ENCODE results near the gene RGS7.
"Not testable (repeated sequence)": the region's sequence is repeated elsewhere in the genome, so short reads cannot be mapped to it uniquely, and the experiment has no call there.

The RGS7 gene

GRCh38 chr1:241270016-241270415 lies 87.0 kb downstream of the RGS7 start:
- DNase-seq = no peak

- no peak for DNase-seq
Measured at GRCh38 chr1:241269116-241269515, 87.9 kb downstream of the RGS7 start.

- no peak for DNase-seq
Measured at GRCh38 chr1:241266121-241266520, 90.9 kb downstream of the RGS7 start.

- no peak for DNase-seq
Measured at GRCh38 chr1:241265428-241265827, 91.6 kb downstream of the RGS7 start.

- no peak for DNase-seq
Measured at GRCh38 chr1:241263346-241263745, 93.7 kb downstream of the RGS7 start.

- no peak for DNase-seq
Measured at GRCh38 chr1:241253471-241253870, 103.5 kb downstream of the RGS7 start.

GRCh38 chr1:241250465-241250864 lies 106.5 kb downstream of the RGS7 start:
- DNase-seq = no peak

GRCh38 chr1:241240069-241240468 lies 116.9 kb downstream of the RGS7 start:
- no peak for DNase-seq

GRCh38 chr1:241237873-241238272 lies 119.1 kb downstream of the RGS7 start:
- no peak for DNase-seq

GRCh38 chr1:241235256-241235897 lies 121.6 kb downstream of the RGS7 start:
- no peak for DNase-seq

GRCh38 chr1:241229711-241230110 lies 127.3 kb downstream of the RGS7 start:
- DNase-seq = no peak

GRCh38 chr1:241229216-241229615 lies 127.8 kb downstream of the RGS7 start:
- no peak for DNase-seq

GRCh38 chr1:241228339-241228738 lies 128.7 kb downstream of the RGS7 start:
- no peak for DNase-seq

- no peak for DNase-seq
Measured at GRCh38 chr1:241225741-241226140, 131.3 kb downstream of the RGS7 start.

GRCh38 chr1:241224189-241224588 lies 132.8 kb downstream of the RGS7 start:
- not testable (repeated sequence) for DNase-seq

GRCh38 chr1:241222813-241223212 lies 134.2 kb downstream of the RGS7 start:
- DNase-seq = not testable (repeated sequence)

- DNase-seq = no peak
Measured at GRCh38 chr1:241221319-241221718, 135.7 kb downstream of the RGS7 start.

GRCh38 chr1:241220913-241221312 lies 136.1 kb downstream of the RGS7 start:
- not testable (repeated sequence) for DNase-seq

- no peak for DNase-seq
Measured at GRCh38 chr1:241219449-241219848, 137.6 kb downstream of the RGS7 start.

GRCh38 chr1:241217516-241217915 lies 139.5 kb downstream of the RGS7 start:
- no peak for DNase-seq

GRCh38 chr1:241215683-241216082 lies 141.3 kb downstream of the RGS7 start:
- no peak for DNase-seq

- no peak for DNase-seq
Measured at GRCh38 chr1:241215203-241215602, 141.8 kb downstream of the RGS7 start.

- DNase-seq = no peak
Measured at GRCh38 chr1:241213139-241213538, 143.9 kb downstream of the RGS7 start.

GRCh38 chr1:241212628-241213027 lies 144.4 kb downstream of the RGS7 start:
- DNase-seq = no peak

- DNase-seq = no peak
Measured at GRCh38 chr1:241208910-241209379, 148.1 kb downstream of the RGS7 start.
